ENCODE data around the gene RNU5B-1.
A peak's percentile ranks its signal among the peaks of the same experiment; 100 is the strongest.

Gene RNU5B-1

DNA sequence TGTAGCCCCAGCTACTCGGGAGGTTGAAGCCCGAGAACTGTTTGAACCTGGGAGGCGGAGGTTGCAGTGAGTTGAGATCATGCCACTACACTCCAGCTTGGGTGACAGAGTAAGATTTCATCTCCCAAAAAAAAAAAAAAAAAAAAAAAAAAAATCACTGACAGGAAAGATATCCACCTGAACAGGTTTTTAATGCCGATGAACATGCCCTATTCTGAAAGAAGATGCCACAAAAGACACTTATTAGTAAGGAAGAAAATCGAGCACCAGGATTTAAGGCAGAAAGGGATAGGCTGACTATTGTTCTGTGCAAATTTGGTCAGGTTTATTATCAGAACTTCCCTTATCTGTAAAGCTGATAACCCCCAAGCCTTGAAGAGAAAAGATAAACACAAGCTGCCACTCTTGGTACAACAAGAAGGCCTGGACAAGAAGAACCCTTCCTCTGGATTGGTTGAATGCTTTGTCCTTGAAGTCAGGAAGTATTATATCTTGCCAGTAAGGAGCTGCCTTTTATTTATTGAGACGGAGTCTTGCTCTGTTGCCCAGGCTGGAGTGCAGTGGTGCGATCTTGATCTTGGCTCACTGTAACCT lies 15.1 kb upstream of the RNU5B-1 start:
- DNase-seq, result peak; percentile 8

DNA sequence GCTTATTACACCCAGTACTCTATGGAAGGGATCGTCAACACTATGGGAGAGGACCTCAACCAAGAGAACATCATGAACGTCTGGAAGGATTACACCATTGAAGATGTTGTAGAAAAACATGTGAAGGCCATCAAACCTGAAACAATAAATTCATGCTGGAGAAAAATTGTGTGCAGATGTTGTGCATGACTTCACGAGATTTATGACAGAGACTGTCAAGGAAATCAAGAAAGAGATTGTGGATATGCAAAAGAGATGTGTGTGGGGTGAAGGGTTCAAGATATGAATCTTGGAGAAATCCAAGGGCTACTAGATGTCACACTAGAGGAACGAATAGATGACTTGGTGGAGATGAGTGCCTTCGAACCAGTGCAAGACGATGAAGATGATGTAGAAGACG lies 14.2 kb upstream of the RNU5B-1 start:
- DNase-seq, result no peak

DNA sequence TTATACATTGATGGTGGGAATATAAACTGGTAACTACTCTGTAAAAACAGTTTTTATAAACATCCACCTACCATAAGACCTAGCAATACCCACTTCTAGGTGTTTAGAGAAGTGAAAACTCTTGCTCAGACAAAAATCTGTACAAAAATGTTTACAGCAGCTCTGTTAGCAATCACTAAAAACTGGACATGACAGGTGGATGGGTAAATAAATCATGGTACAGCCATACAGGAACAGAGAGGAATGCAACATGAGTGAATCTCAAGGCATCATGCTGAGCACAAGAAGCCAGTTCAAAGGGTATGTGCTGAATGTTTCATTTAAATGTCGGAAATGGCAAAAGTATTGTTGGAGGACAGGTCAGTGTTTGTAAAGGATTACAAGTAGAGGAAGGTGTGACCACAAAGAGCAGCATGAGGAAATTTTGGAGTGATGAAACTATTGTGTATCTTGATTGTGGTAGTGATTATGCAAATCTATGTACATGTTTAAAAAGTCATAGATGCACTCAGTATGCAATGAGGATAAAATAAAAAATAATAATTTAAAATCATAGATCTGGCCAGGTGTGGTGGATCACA lies 11.4 kb upstream of the RNU5B-1 start:
- no peak for DNase-seq

DNA sequence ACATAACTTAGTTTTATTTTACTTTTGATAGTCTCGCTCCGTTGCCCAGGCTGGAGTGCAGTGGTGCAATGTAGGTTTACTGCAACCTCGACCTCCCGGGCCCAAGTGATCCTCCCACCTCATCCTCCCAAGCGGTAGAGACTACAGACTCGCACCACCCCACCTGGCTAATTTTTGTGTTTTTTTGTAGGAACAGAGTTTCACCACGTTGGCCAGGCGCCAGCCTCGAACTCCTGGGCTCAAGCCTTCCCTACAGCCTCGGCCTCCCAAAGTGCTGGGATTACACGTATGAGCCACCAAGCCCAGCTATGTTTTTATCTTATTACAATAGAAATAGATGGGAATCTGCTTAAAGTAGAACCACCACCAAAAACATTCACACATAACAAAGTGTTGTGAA lies 5.7 kb upstream of the RNU5B-1 start:
- no peak for DNase-seq

DNA sequence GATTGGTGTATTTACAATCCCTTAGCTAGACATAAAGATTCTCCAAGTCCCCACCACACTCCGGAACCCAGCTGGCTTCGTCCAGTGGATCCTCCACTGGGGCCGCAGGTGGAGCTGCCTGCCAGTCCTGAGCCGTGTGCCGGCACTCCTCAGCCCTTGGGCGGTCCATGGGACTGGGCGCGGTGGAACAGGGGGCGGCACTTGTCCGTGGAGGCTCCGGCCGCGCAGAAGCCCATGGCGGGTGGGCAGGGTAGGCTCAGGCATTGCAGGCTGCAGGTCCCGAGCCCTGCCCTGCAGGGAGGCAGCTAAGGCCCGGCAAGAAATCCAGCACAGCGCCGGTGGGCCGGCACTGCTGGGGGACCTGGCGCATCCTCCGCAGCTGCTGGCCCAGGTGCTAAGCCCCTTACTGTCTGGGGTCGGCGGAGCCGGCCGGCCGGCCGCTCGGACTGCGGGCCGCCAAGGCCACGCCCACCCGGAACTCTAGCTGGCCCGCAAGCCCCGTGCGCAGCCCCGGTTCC lies 3.5 kb upstream of the RNU5B-1 start:
- DNase-seq, result no peak

DNA sequence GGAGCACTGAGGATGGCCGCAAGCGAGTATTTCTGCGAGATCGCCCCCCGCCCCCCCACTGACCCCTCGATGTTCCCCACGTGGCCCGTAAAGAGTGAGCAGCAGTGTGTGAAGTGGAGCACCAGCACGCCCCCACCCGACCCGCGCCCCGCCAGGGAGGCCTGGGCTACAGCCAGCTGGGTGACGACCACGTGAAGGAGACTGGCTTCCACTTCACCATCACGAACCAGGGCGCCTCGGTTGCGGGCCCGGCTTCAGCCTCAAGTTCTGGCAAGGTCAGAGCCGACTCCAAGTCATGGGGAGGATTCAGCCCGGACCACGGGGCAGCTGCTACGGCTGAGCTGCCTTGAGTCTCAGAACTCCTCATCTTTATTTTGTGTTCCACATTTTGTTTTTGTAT lies 2.4 kb upstream of the RNU5B-1 start:
- DNase-seq, result no peak

DNA sequence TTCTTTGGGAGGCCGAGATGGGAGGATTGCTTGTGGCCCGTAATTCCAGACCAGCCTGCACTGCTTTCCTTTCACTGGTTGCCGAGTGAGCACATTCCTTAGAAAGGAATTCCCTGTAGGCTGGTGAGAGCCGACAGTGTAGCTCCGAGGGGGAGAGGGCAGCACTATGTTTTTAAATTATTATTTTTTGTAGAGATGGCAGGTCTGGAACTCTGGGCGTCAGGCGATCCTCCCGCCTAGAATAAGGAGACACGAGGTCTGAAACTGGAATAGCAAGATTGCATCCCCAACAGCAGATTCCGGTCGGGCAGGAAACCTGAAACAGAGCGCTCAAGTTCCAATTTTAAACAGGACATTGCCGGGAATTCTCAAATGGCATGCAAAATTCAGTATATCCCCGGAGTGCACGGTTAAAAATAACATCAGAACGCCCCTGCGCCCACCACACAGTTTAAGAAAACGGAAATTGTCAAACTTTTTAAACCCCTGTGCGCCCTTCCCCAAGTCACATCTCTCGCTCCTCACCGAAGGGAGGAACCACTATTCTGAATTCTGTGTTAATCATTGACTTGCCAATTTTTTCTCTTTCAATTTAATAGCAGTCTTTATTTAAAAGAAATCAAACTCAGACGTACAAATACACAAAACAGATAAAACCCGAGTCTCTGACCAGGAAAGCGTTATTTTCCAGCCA lies 643 bp upstream of the RNU5B-1 start:
- DNase-seq, result peak; percentile 79

DNA sequence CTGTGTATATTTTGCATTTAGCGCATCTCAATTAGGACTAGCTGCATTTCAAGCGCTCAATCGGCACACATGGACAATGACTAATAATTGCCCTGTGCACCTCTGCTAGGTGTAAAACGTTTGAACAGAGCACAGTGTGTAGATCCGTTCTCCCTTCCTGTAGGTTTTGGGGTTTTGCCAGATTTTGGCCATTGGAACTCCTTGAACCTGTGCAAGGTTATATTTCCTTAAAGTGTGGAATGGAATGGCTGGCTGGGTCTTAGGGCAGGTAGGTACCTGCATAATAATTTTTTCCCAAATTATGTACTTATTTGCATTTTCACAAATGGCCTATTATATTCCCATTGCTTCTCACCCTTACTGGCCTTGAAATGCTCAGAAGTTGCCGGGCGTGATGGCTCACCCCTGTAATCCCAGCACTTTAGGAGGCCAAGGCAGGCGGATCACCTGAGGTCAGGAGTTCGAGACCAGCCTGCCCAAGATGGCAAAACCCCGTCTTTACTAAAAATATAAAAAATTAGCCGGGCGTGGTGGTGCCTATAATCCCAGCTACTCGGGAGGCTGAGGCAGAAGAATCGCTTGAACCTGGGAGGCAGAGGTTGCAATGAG lies 777 bp downstream of the RNU5B-1 start:
- DNase-seq, result no peak

DNA sequence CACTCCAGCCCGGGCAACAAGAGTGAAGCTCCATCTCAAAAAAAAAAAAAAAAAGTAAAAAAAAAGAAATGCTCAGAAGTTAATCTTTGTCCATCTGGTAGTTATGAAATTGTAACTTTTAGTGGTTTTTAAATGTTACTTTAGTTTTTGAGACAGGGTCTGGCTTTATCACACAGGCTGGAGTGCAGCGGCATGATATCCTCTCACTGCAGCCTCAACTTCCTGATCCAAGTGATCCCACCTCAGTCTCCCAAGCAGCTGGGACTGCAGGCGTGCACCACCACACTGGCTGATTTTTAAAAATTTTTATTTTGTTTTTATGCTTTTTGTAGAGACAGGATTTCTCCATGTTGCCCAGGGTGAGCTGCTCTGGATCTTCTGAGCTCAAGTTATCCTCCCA lies 1.3 kb downstream of the RNU5B-1 start:
- DNase-seq, result peak; percentile 33

DNA sequence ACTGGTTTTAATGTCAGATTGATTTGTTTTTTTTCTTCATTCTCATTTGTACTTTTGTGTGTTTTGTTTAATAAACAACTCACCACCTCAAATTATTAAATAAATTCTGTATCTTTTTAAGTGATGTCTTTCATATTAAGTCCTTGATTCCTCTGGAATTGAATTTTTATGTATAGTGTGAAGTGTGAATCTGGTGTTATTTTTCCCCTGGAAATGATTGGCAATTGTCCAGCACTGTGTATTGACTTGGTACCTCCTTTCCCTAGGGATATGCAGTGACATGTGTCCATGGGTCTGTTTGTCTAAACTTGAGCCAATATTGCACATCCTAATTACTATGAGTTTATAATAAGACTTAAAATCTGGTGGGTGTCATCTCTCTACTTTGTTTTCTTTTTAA lies 2.1 kb downstream of the RNU5B-1 start:
- DNase-seq, result no peak

DNA sequence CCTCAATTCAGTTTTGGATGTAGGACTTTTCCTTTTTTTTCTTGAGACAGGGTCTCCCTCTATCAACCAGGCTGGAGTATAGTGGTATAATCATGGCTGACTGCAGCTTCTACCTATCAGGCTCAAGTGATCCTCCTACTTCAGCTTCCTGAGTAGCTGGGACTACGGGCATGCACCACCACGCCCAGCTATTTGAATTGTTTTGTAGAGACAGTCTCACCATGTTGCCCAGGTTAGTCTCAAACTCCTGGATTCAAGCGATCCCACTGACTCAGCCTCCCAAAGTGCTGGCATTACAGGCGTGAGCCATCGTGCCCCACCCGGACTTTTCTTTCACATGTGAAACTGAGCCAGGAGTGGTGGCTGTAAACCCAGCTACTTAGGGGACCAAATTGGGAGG lies 3.5 kb downstream of the RNU5B-1 start:
- no peak for DNase-seq

DNA sequence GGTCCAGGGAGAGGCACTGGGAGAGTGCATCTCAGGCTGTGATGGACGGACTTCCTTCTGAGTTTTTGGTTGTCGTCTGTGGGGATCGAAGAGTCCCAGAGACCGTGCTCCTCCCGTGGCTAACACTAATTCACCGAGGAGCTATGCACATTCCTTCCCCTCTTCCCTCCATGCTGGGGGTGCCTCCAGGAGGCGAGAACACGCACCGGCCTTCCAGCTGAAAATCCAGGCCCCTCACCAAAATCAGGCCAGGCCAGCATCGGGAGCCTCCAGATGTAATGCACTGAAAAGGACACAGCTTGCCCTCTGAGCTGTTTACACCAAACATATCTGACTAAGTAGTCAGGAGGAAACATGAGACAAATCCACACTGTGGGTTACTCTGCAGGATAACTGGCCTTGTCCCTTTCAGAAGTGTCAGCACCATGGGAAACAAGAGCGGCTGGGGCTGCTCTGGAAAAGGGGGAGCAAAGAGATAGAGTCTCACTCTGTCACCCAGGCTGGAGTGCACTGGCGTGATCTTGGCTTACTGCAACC lies 5.5 kb downstream of the RNU5B-1 start:
- no peak for DNase-seq

DNA sequence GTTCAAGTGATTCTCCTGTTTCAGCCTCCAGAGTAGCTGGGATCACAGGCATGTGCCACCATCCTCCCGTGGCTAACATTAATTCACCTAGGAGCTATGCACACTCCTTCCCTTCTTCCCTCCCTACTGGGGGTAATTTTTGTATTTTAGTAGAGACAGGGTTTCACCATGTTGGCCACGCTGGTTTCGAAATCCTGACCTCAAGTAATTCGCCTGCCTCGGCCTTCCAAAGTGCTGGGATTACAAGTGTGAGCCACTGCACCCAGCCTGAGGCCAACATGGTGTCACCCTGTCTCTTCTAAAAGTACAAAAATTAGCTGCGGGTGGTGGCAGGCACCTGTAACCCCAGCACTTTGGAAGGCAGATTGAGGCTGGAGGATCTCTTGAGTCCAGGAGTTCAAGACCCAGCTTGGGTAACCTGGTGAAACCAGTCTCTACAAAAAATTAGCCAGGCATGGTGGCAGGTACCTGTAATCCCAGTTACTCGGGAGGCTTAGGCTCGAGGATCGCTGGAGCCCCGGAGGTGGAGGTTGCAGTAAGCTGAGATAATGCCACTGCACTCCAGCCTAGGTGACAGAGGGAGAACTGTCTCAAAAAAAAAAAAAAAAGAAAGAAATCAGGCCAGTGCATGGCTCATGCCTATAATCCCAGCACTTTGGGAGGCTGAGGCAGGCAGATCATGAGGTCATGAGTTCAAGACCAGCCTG lies 6.1 kb downstream of the RNU5B-1 start:
- no peak for DNase-seq

DNA sequence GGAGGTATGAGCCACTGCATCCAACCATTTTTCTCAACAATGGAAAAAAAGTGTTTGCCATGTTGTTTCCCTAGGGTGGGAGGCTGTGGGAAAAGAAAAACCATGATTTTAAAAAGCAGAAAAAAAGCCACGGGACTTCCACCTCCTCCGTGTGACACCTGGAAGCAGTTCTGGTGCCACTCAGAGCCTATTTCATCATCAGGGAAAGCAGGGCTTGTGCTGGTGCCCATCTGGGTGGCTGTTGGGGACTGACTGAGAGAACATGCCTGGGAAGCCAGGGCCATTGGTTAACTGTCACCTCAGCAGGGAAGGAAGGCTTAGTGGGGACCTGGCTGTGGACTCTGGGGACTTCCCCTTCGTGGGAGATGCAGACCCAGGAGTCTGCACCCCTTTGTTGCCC lies 7.3 kb downstream of the RNU5B-1 start:
- no peak for DNase-seq

DNA sequence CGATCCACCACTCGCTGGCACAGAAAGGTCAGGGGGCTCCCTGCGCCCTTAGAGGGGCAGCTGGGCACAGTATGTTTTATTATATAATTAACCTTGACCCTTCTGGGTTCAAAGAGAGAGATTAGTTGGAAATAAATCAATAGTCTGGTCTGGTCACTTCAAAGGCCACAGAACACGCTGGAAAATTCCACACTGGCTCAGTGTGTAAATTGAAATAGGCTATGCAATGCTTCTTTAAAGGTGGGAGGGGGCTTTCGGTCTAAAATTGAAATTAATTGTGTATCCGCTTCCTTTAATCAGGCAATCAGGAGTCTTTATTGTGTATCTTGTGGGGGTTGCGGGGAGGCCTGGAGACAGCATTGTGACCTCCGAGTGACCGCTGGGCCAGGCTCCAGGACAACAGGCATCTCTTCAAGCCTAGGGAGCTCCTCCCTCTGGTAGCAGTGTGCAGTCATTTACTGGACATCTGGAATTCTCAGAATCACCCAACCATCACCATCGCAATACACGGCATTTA lies 8.0 kb downstream of the RNU5B-1 start:
- no peak for DNase-seq

DNA sequence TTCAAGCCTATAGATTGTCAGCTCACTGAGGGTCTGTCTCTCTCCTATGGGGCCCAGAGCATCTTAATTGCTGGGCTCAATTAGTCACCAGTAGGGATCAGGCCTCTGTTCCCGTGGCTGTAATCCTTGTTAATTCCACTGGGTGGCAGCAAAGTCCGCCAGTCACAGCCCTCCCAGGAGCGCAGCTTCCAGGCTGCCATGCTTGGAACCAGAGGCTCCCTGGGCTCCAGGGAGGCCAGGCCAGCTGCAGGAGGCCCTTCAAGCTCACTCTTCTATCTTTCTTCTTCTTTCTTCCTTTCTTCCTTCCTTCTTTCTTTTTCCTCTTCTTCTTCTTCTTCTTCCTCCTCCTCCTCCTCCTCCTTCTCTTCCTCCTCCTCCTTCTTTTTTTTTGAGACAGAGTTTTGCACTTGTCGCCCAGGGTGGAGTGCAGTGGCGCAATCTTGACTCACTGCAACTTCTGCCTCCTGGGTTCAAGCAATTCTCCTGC lies 14.4 kb downstream of the RNU5B-1 start:
- DNase-seq, result peak; percentile 87

DNA sequence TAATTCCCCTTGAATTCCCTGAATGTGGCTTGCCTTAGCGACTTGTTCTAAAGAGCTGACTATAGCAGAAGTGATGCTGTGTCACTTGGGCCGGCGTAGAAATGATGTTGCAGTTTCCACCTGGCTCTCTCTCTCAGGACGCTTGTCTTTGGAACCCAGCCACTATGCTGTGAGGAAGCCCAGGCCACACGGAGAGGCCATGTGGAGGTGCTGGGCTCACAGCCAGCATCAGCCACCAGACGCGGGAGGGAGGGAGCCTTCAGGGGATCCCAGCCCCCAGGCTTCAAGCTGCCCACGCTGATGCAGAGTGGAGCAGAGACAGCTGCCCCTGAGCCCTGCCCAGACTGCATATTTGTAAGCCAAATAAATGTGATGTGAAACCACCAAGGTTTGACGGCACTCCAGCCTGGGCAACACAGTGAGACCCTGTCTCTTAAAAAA lies 18.6 kb downstream of the RNU5B-1 start:
- no peak for DNase-seq

DNA sequence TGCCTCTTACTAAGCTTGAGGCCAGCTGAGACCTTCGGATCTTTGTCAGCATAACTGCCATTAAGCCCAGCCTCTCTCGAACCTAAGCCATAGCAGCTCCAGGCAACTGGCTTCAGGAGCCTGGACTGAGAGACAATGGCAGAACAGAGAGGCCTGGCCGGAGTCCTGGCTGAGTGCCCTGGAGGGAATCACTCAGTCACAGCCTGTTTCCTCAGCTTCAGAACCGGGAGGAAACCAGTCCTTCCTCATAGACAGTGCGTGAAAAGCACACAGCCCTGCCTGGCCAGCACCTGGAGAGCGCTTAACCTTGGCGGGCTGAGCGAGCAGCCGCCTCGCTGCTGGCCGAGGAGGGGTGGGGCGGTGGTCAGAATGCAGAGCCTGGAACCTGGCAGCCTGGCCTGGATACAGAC lies 21.6 kb downstream of the RNU5B-1 start:
- no peak for DNase-seq

DNA sequence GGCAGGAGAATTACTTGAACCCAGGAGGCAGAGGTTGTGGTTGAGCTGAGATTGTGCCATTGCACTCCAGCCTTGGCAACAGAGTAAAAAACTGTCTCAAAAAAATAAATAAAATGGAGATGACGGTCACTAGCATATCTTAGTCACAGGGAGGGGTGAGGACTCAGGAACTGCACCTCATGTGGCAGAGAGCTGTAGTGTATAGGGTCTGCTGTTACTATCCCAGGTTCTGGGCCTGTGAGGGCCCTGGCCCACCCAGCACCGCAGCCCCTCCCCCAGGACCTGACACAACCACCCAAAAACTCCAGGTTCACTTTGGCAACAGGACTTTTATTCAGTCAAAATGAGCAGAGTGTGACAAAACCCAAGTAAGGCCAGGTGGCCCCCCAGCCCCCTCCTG lies 22.3 kb downstream of the RNU5B-1 start:
- DNase-seq, result no peak

DNA sequence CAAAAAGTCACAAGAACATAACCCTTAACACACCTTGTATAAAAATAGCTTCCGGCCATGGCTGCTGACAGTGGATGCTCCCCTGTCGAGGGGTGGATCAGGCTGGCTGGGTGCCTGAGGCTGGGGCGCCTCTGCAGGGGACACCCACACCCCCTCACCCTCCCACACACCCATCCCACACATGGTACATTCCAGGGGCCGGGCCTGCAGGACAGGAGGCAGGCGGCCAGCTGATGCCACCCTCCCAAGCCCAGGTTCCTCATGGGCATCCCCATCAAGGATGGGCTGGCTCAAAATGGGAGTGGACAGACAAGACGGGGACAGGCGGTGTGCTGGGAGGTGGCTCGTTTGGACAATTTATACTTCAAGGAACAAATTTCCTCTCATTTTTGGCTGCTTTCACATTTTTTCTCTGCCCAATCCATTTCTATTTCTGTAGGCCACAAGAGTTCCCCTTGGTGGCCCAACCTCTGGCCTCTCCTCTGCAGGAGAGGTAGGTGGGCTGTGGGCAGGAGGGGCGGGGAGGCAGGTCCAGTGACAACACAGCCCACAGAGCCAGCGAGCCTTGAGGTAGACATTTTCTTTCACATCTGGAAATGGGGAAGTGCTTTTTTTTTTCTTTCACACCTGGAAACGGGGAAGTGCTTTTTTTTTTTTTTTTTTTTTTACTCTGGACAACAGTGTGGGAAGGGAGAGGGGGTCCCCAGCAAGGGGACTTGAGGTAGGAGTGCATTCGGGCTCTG lies 23.3 kb downstream of the RNU5B-1 start:
- DNase-seq, result no peak

DNA sequence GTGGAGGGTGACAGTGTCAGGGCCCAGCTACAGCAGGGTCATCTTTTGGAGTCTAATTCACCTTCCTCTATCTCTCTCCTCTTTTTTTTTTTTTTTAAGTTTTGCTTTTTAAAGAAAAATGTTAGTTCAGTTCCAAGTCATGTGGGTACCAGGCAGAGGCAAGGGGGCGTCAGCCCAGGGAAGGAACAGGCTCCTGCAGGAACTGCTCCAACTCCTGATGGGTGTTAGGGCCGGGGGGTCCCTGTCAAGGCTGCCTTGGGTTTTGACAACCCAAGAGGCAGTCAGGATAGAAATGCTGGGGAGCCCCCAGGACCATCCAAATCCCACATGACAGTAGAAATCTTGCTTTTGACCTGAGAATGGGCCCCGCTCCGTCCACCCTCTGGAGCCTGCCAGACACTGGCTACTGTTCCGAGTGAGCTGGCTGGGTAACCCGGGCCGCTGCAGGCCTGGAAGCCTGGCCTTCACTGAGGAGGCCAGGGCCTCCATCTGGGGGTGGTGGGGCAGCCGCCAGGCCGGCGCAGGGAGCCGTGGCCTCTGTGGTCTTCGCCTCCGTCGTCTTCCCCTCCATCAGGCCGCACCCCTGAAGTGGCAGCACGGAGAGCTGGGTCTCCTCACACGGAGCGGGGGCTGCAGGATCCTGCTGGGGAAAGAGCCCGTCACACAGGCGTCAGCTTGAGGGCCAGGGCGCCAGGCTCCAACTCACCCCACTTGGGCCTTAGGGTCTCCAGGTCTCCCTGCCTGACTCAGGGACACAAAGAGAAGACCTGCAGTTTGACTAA lies 24.2 kb downstream of the RNU5B-1 start:
- DNase-seq, result no peak
